SHP77 treated with DMSO at 0.1 percent for 48 hours (cell line): ENCODE results near the gene BABAM2.

Experiments
- DNase-seq: peaks from one replicate; lab custom pipeline; 2025; lab: John Stamatoyannopoulos, UW

The BABAM2 gene

DNA sequence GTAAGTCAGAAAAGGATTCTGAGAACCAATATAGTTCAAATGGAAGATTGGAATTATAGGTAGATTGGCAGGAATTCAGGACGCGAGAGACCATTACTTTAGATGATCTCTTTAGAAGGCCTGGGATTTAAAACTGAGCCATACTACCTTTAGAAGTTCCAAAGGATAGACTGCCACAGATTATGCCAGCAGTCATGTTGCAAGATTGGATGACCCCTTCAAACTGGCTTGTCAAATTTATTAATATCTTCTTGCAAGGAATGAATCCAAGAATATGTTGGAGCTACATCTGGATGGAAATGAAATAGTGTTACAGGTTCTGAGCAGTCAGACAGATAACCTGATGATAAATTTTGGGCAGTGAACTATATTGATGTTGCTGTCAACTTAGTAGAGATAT, 22.0 kb downstream of the BABAM2 start:
- no peak for DNase-seq

- no peak for DNase-seq
Measured at GRCh38 chr2:27914041-27914804, 23.7 kb downstream of the BABAM2 start.

- DNase-seq, result no peak
Measured at GRCh38 chr2:27914805-27915175, 24.3 kb downstream of the BABAM2 start.

DNA sequence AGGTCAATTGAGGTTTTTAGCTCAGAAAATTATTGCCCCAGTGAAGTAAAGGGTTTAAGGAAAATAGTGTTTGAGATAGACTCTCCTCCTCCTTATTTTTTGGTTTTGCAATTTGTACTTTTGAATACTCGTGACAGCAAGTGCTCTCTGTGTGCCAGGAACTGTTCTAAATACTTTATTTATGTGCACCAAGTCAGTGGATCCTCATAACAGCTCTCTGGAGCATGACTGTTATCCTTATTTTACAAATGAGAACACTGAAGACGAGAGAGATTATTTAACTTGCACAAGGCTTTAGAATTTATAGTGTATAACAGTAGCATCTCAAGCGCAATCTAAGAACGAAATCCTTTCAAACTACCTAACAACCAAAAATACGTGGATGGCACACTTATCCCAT, 24.7 kb downstream of the BABAM2 start:
- no peak for DNase-seq

DNA sequence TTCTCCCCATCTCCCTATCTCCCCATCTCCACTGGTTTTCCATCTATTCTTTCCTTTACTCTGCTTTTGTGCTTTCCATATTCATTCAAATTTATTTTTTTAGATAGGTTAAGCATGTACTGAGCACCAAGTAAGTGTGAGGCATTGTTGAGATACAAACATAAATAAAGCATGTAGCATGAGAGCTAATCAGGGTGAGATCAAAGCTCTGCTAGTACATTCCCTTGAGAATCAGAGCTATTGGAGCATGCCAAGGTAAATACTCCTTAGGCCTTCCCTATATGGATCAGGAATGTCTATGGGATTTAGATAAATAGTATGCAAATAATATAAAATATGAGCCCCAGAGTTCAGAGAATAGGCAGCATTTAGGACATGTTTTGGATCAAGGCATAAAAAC, 25.3 kb downstream of the BABAM2 start:
- DNase-seq, result no peak

GRCh38 chr2:27916293-27916995, 25.9 kb downstream of the BABAM2 start:
- DNase-seq, result no peak

- no peak for DNase-seq
Measured at GRCh38 chr2:27920148-27920885, 29.8 kb downstream of the BABAM2 start.

DNA sequence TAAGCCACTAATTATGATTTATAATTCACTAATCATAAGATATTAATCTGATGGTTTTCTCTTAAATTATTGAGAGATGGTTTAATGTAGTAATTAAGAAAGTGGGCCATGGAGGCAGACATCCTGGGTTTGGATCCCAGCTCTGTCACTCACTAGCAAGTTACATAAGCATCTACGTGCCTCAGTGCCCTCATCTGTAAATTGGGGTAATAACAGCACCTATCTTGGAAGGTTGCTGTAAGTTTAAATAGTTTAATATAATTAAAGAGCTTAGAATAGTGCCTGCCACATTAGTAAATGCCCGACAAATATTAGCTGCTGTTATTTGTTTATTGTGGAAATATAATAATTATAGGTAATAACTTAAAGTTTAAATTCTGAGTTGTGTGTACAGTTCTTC, 30.9 kb downstream of the BABAM2 start:
- DNase-seq, result no peak

- no peak for DNase-seq
Measured at GRCh38 chr2:27921880-27922547, 31.5 kb downstream of the BABAM2 start.

GRCh38 chr2:27922842-27923241, 32.3 kb downstream of the BABAM2 start:
- no peak for DNase-seq

DNA sequence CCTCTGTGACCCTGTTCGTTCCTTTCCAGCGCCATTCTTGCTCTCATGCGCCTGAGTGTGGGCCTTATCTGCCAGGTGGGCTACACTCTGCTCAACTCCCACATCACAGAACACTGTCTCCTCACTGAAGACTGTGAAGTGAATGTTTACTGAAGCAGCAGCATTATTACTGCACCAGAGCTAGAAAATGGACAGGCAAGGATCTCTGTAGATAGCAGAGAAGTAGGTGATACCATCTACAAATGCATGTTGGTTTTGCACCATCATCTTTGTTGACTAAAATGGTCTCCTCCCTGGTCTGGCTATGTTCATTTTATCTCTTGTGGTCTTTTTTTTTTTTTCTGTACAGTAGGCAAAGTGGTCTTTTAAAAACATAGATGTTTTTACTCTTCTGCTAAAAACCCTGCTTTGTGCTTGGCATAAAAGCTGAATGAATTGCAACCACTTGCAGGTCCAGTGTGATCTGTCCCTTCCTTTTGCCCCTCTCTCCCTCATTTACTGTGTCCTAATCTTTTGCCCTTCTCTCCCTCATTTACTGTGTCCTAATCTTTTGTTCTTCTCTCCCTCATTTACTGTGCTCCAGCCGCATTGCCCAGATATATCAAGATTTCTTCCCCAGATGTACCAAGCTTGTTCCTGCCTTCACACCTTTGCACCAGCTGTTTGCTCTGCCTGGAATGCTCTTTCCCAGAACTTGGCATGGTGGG, 35.4 kb downstream of the BABAM2 start:
- no peak for DNase-seq

DNA sequence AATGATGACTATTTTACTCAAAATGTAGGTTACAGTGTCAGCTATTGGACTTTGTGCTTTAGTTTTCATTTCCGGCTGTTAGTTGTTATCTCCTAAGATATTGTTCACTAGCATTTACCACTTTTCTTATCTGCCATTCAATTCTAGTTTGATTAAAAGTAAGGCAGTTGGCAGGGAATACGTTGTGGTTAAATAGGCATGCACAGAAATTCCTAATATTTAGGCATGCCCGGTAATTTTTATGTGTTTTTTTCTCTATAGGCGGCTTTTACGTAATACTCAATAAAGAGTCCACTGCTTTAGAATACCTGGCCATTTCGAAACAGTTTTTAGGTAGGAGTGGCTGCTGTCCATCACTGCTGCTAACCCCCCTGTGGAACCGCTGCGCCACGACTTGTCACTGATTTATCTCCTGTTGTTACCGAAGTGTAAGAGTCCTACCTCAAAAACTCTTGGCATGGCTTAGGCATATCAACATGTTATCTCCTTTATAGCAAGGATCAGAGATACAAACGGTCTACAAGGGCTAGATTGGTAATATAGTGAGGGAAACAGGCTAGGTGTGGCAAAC, 39.5 kb downstream of the BABAM2 start:
- no peak for DNase-seq

GRCh38 chr2:27931361-27931950, 40.9 kb downstream of the BABAM2 start:
- DNase-seq, result no peak

GRCh38 chr2:27932396-27932795, 41.9 kb downstream of the BABAM2 start:
- DNase-seq, result no peak

- no peak for DNase-seq
Measured at GRCh38 chr2:27935026-27935425, 44.5 kb downstream of the BABAM2 start.

GRCh38 chr2:27940090-27940671, 49.7 kb downstream of the BABAM2 start:
- DNase-seq, result no peak

DNA sequence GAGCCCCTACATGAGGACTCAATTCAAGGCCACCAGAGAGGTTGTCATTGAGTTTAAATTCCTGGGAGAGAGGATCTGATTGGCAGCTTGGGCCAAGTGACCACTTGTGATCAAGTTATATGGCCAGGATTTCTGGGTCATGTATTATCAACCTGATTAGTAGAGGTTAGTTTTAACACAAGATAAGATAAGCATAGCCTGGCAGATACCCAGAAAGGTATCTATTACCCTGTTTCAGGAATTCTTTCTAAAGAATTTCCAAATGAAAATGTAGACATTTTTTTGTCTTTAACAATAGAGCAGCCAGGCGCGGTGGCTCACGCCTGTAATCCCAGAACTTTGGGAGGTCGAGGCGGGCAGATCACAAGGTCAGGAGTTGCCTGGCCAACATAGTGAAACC, 50.5 kb downstream of the BABAM2 start:
- no peak for DNase-seq

DNA sequence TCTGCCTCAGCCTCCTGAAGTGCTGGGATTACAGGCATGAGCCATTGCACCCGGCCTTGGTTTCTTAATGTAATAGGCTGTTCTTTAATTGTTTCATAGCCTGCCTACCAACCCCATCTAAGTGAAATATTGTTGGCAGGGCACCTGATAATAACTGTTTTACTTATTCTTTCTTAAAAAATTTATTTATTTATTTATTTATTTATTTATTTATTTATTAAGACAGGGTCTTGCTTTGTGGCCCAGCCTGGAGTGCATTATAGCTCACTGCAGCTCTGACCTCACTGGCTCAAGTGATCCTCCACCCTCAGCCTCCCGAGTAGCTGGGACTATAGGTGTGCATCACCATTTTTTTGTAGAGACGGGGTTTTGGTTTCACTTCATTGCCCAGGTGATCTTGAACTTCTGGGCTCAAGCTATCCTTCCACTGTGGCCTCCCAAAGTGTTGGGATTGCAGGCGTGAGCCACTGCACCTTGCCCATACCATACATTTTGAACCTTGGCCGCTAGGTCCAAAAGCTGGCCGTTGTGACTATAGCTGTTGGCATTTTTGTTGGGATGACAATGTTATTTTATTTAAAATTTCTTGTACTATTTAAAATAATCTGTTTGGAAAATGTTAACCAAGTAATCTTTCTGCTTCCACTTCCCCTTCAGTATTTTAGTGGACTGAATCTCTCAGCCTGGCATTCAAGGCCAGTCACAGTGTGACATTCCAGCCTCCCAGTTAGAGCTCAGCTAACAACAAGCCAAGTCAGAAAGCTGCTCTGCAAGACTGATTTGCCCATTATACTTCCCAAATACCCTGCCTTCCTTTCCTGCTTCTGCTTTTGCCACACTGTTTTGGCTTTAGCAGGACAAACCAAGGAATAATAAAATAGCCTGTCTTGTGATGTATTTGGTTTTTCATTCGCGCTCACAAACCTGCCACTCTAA, 52.4 kb downstream of the BABAM2 start:
- no peak for DNase-seq

DNA sequence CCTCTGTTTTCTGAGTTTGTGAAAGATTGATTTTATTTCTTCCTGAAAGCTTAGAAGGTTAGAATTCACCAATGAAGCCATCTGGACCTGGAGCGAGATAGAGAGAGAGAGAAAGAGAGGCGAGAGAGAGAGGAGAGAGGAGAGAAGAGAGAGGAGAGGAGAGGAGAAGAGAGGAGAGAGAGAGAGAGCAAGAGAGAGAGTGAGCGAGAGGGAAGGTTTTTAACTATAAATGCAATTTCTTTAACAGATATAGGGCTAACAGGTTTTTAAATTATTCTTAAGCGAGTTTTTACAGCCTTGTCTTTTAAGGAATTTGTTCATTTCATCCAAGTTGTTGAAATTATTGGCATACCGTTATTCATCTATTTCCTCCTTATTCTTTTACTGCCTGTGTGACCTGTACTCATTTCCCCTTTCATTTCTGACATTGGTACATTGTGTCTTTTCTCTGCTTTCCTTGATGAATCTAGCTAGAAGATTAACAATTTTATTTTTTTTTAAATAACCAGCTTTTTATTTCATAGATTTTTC, 56.1 kb downstream of the BABAM2 start:
- no peak for DNase-seq
